Breast epithelium (tissue), 3 donors: Measurements from ENCODE around the gene ZNF133.

Source experiments
- CTCF ChIP-seq, 3 donors: fragments of 450-650 bp; IDR thresholded peaks; one replicate each; pipeline ENCODE4 v1.5.1; 2016 to 2017; ENCODE audit warnings: antibody characterized with exemption in 3 of 3, mild to moderate bottlenecking in 3 of 3, moderate library complexity in 3 of 3
- POLR2A ChIP-seq: fragments of 450-650 bp; IDR thresholded peaks from one replicate; pipeline ENCODE4 v1.6.1; 2016; ENCODE audit warnings: antibody characterized with exemption, mild to moderate bottlenecking, moderate library complexity
- POLR2AphosphoS5 ChIP-seq, 3 donors: sonication (generic); formaldehyde crosslinking; IDR thresholded peaks; one replicate each; pipeline ENCODE4 v1.6.1; 2017; ENCODE audit warnings: antibody characterized with exemption in 3 of 3

- TF ChIP-seq CTCF (IDR thresholded peaks at IDR 0.05) (peak in 1 of 3 donors; percentile 26), POLR2AphosphoS5 (IDR thresholded peaks at IDR 0.05) (peak in 1 of 3 donors; percentile 22), POLR2A (no peak)
These were observed 35.5 kb upstream of the ZNF133 start for GRCh38 chr20:18252597-18253451.
